ENCODE measurements around the gene COL10A1.
A peak's percentile ranks its signal among the peaks of the same experiment; 100 is the strongest.

COL10A1 gene

DNA sequence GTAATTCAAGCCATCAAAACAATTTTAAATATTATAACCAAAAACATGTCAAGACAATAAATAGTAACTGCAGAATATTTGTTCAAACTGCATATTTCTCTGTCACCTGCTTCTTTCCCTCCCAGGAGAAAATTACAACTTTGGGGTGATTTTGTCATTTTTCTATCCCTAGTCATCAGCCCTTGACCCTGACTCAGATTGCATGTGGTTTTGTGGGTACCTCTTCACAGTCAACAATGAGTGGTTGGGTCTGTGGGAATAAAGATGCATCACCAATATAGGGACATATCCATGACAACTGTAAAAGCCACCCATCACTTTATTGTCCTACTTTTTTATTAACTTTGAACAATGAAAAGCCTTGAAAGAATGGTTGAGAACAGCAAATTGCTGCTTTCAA lies 7.3 kb downstream of the COL10A1 start:
- no peak overlapping the region for H3K4me2 ChIP-seq (ENCODE audit: insufficient read depth, low read length)
- no peaks in the 10 kb centered on the region for H3K4me1 ChIP-seq (ENCODE audit: insufficient read depth, low read length)
- H3K4me3 ChIP-seq (ENCODE audit: low read depth in 1 of 2, low read length in 2 of 2), result no peak overlapping the region
- H3K9me3 ChIP-seq (ENCODE audit: insufficient read depth, low read length, severe bottlenecking), result no peaks in the 10 kb centered on the region
- no peaks in the 10 kb centered on the region for H3K36me3 ChIP-seq (ENCODE audit: insufficient read depth, low read length)
- no peak for ATAC-seq (ENCODE audit: insufficient read depth, low read depth)
- no peak for DNase-seq
- no peak for TF ChIP-seq EZH2 (IDR thresholded peaks at IDR 0.05; ENCODE audit: borderline replicate concordance, low read depth, low read length, severe bottlenecking)
- TF ChIP-seq, protein P1, sequence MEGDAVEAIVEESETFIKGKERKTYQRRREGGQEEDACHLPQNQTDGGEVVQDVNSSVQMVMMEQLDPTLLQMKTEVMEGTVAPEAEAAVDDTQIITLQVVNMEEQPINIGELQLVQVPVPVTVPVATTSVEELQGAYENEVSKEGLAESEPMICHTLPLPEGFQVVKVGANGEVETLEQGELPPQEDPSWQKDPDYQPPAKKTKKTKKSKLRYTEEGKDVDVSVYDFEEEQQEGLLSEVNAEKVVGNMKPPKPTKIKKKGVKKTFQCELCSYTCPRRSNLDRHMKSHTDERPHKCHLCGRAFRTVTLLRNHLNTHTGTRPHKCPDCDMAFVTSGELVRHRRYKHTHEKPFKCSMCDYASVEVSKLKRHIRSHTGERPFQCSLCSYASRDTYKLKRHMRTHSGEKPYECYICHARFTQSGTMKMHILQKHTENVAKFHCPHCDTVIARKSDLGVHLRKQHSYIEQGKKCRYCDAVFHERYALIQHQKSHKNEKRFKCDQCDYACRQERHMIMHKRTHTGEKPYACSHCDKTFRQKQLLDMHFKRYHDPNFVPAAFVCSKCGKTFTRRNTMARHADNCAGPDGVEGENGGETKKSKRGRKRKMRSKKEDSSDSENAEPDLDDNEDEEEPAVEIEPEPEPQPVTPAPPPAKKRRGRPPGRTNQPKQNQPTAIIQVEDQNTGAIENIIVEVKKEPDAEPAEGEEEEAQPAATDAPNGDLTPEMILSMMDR (IDR thresholded peaks at IDR 0.05; ENCODE audit: borderline replicate concordance, extremely low read depth, low read length, poor library complexity, severe bottlenecking), result no peak
- no peaks in the 10 kb centered on the region for H3K27me3 ChIP-seq (ENCODE audit: insufficient read depth, low read length, poor library complexity)
- H3K27ac ChIP-seq (ENCODE audit: low read length), result no peak overlapping the region
- H2AFZ ChIP-seq (ENCODE audit: low read depth, low read length), result no peak overlapping the region
- H3K9ac ChIP-seq (ENCODE audit: low read depth, low read length), result no peak overlapping the region
- H3K79me2 ChIP-seq (ENCODE audit: insufficient read depth, low read length), result no peaks in the 10 kb centered on the region
- H4K20me1 ChIP-seq (ENCODE audit: insufficient read depth, low read length), result no peaks in the 10 kb centered on the region

DNA sequence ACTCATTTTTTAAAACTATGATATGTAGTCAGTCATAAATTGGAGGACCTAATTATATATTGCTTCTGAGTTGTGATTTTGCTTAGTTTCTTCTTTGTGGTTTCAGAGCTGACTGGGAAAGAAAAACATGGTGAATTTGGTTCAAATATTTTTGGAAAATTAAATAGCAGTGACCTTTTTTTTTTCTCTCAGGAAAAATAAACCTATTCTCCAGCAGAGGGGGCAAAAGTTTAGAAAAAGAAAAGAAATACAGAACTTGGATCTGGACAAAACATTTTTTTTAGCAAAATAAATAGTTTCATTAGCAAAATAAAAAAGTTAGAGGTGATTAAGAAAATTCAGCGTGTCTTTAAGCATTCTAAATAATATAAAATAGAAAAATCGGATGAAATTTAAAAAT lies 10.2 kb downstream of the COL10A1 start:
- Histone ChIP-seq H3K4me1 (ENCODE audit: insufficient read depth, low read length) (no peaks in the 10 kb centered on the region), H3K36me3 (ENCODE audit: insufficient read depth, low read length) (no peaks in the 10 kb centered on the region), H3K79me2 (ENCODE audit: insufficient read depth, low read length) (no peaks in the 10 kb centered on the region), H2AFZ (ENCODE audit: low read depth, low read length) (no peak overlapping the region), H3K4me3 (ENCODE audit: low read depth in 1 of 2, low read length in 2 of 2) (no peak overlapping the region), H3K9me3 (ENCODE audit: insufficient read depth, low read length, severe bottlenecking) (no peaks in the 10 kb centered on the region), H3K27ac (ENCODE audit: low read length) (no peak overlapping the region), H3K27me3 (ENCODE audit: insufficient read depth, low read length, poor library complexity) (no peaks in the 10 kb centered on the region), H3K9ac (ENCODE audit: low read depth, low read length) (no peak overlapping the region), H3K4me2 (ENCODE audit: insufficient read depth, low read length) (no peak overlapping the region), H4K20me1 (ENCODE audit: insufficient read depth, low read length) (no peaks in the 10 kb centered on the region)
- ATAC-seq (ENCODE audit: insufficient read depth, low read depth) (no peak), DNase-seq (no peak)
- TF ChIP-seq EZH2 (IDR thresholded peaks at IDR 0.05; ENCODE audit: borderline replicate concordance, low read depth, low read length, severe bottlenecking), result no peak
- TF ChIP-seq, protein P1 (IDR thresholded peaks at IDR 0.05; ENCODE audit: borderline replicate concordance, extremely low read depth, low read length, poor library complexity, severe bottlenecking), result peak; percentile 27

DNA sequence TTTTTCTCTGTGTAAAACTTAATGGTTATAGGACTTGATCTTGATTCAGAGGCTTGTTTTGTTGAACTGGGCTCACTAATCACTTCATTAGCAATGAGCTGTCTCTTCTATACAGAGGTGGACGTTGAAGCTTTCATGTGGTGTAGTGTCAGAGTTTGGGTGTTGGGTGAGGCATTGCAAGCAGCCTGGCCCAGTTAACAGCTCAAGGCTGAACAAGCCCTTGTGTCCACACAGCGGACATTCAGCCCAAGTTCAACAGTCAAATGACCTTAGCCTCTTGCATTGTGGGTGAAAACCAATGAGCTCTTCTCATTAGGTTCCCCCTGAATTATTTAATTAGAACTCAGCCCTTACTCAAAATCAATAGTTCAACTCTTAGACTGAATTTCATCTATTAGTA lies 12.5 kb downstream of the COL10A1 start:
- no peak overlapping the region for H3K27ac ChIP-seq (ENCODE audit: low read length)
- no peak overlapping the region for H3K4me3 ChIP-seq (ENCODE audit: low read depth in 1 of 2, low read length in 2 of 2)
- no peaks in the 10 kb centered on the region; the same call in 1 of the 2 replicates for H3K36me3 ChIP-seq (ENCODE audit: insufficient read depth, low read length)

More for the DNA sequence above, 12.5 kb downstream of the COL10A1 start:
- DNase-seq, result no peak
- Histone ChIP-seq H3K4me2 (ENCODE audit: insufficient read depth, low read length) (no peak overlapping the region), H4K20me1 (ENCODE audit: insufficient read depth, low read length) (no peaks in the 10 kb centered on the region), H3K27me3 (ENCODE audit: insufficient read depth, low read length, poor library complexity) (no peaks in the 10 kb centered on the region), H3K79me2 (ENCODE audit: insufficient read depth, low read length) (no peaks in the 10 kb centered on the region), H3K4me1 (ENCODE audit: insufficient read depth, low read length) (no peaks in the 10 kb centered on the region), H3K9ac (ENCODE audit: low read depth, low read length) (no peak overlapping the region), H2AFZ (ENCODE audit: low read depth, low read length) (no peak overlapping the region), H3K9me3 (ENCODE audit: insufficient read depth, low read length, severe bottlenecking) (no peaks in the 10 kb centered on the region)
- no peak for TF ChIP-seq EZH2 (IDR thresholded peaks at IDR 0.05; ENCODE audit: borderline replicate concordance, low read depth, low read length, severe bottlenecking)
- TF ChIP-seq, protein P1 (IDR thresholded peaks at IDR 0.05; ENCODE audit: borderline replicate concordance, extremely low read depth, low read length, poor library complexity, severe bottlenecking), result no peak
- no peak for ATAC-seq (ENCODE audit: insufficient read depth, low read depth)
